HepG2 (cell line): Measurements from ENCODE around the gene HPD. TPM values are rescaled to one million over a fixed set of nuclear protein-coding genes. Genes with fewer than 3 reads are reported as not detected.
A peak's percentile ranks its signal among the peaks of the same experiment; 100 is the strongest.

ENCODE experiments used
- AKNA ChIP-seq: sonication (generic); formaldehyde crosslinking; IDR thresholded peaks from 2 replicates; pipeline ENCODE4 v1.4.0; 2020; ENCODE audit warnings: missing genetic modification reagents, borderline replicate concordance
- CBX2 ChIP-seq, 2 experiments: fragments of 200-600 bp in 1 of 2; sonication (generic); formaldehyde crosslinking in 1 of 2; IDR thresholded peaks; 2 replicates each; pipeline versions ENCODE4 v1.7.0 to v1.8.1; 2018 to 2022; ENCODE audit warnings: low read depth in 2 of 2, low read length in 1 of 2, mild to moderate bottlenecking in 1 of 2, missing genetic modification reagents in 1 of 2
- CENPT ChIP-seq: sonication (generic); formaldehyde crosslinking; IDR thresholded peaks from 2 replicates; pipeline ENCODE4 v1.8.0; 2022; ENCODE audit warnings: low read depth, mild to moderate bottlenecking, moderate library complexity, missing genetic modification reagents
- GTF3A ChIP-seq: sonication (generic); formaldehyde crosslinking; conservative IDR thresholded peaks from 2 replicates; pipeline ENCODE4 v1.4.0; 2020; ENCODE audit warnings: mild to moderate bottlenecking, missing genetic modification reagents
- HDAC1 ChIP-seq: sonication (generic); formaldehyde crosslinking; IDR thresholded peaks from 2 replicates; pipeline ENCODE4 v1.5.1; 2020; ENCODE audit warnings: mild to moderate bottlenecking, missing genetic modification reagents
- KDM2A ChIP-seq: sonication (generic); formaldehyde crosslinking; IDR thresholded peaks from 2 replicates; pipeline ENCODE4 v1.4.0; 2020; ENCODE audit warnings: low read depth, missing genetic modification reagents, borderline replicate concordance
- MEIS1 ChIP-seq: sonication (generic); formaldehyde crosslinking; IDR thresholded peaks from 2 replicates; pipeline ENCODE4 v1.9.0; 2021; ENCODE audit warnings: mild to moderate bottlenecking, missing genetic modification reagents, moderate library complexity, borderline replicate concordance
- REPIN1 ChIP-seq: sonication (generic); formaldehyde crosslinking; IDR thresholded peaks from 2 replicates; pipeline ENCODE4 v1.8.0; 2022; ENCODE audit warnings: missing genetic modification reagents, low read depth, mild to moderate bottlenecking, borderline replicate concordance
- ZBED4 ChIP-seq: sonication (generic); formaldehyde crosslinking; IDR thresholded peaks from 2 replicates; pipeline ENCODE4 v1.4.0; 2020; ENCODE audit warnings: missing genetic modification reagents, borderline replicate concordance
- ZNF484 ChIP-seq: sonication (generic); formaldehyde crosslinking; IDR thresholded peaks from 2 replicates; pipeline ENCODE4 v1.5.1; 2020; ENCODE audit warnings: mild to moderate bottlenecking, low read depth, missing genetic modification reagents, borderline replicate concordance
- ZNF703 ChIP-seq: sonication (generic); formaldehyde crosslinking; IDR thresholded peaks from 2 replicates; pipeline ENCODE4 v1.5.1; 2020; ENCODE audit warnings: missing genetic modification reagents, mild to moderate bottlenecking, moderate library complexity, borderline replicate concordance
- ZNF781 ChIP-seq: sonication (generic); formaldehyde crosslinking; IDR thresholded peaks from 2 replicates; pipeline ENCODE4 v1.5.1; 2020; ENCODE audit warnings: borderline replicate concordance, mild to moderate bottlenecking, missing genetic modification reagents; ENCODE audit errors: not compliant biosample characterization
- ZZZ3 ChIP-seq: sonication (generic); formaldehyde crosslinking; IDR thresholded peaks from 2 replicates; pipeline ENCODE4 v1.4.0; 2020; ENCODE audit warnings: missing genetic modification reagents, mild to moderate bottlenecking, borderline replicate concordance
- polyA plus RNA-seq, 8 experiments: library from polyadenylated mRNA; depleted of rRNA in 3 of 8; stranded (reverse) in 7 of 8; unstranded in 1 of 8; fragments of >200 nt; fragmentation: Illumina TruSeq in 4 of 8; extraction: Trizol in 4 of 8; gene quantifications; 2 replicates each; pipeline versions ENCODE4 v1.2.1 to v1.2.3, GENCODE V29; 2011 to 2016; ENCODE audit warnings: low read depth in 4 of 8, missing spikeins in 1 of 8, mixed read lengths in 1 of 8; ENCODE audit not compliant: insufficient read depth in 1 of 8
- total RNA-seq, 5 experiments: library from RNA; depleted of rRNA; stranded (reverse); fragments of >200 nt; fragmentation: Illumina TruSeq; extraction: Trizol; gene quantifications; 2 replicates each; pipeline ENCODE4 v1.2.3, GENCODE V29; 2016; ENCODE audit warnings: low read depth in 1 of 5

Gene HPD
- total and polyA plus RNA-seq, 2 of the 13 experiments (the other 11 are each of a cell fraction or from before 2014, with no cell fraction given) = 120 to 195 TPM

GRCh38 chr12:121795034-121795968, 63.4 kb downstream of the HPD start (continued):
- TF ChIP-seq AKNA (CRISPR knock-in tag) = no peak
- no peak for TF ChIP-seq CBX2 (IDR thresholded peaks at IDR 0.05; ENCODE audit: low read depth, low read length)
- TF ChIP-seq CBX2 (CRISPR knock-in tag; IDR thresholded peaks at IDR 0.05; ENCODE audit: low read depth) = no peak
- peak; percentile 55; the same call in 1 of the 2 replicates for TF ChIP-seq KDM2A
- no peak for TF ChIP-seq GTF3A (CRISPR knock-in tag)
- no peak for TF ChIP-seq ZNF484 (CRISPR knock-in tag)
- peak; percentile 9 for TF ChIP-seq ZNF781 (CRISPR knock-in tag)
- TF ChIP-seq ZZZ3 = no peak
- no peak; the same call in 1 of the 2 replicates for TF ChIP-seq ZNF703 (CRISPR knock-in tag)
- TF ChIP-seq REPIN1 = no peak
- TF ChIP-seq ZBED4 = no peak
- 0 out of 2 replicates have a peak, but pooled peaks have one; percentile 72 for TF ChIP-seq CENPT
- TF ChIP-seq HDAC1 (CRISPR knock-in tag) = peak; percentile 35; the same call in 1 of the 2 replicates
- TF ChIP-seq MEIS1 (CRISPR knock-in tag) = no peak
